WERI-Rb-1 (cell line): ENCODE results near the gene RNF121.

Source experiments
- DNase-seq: peaks from one replicate; pipeline ENCODE4 v3.0.0-alpha.2; 2020
- H3K27ac ChIP-seq: fragments of 250-450 bp; sonication (Bioruptor Pico); 2 replicates; pipeline ENCODE4 v1.5.1; 2020; ENCODE audit warnings: mild to moderate bottlenecking, moderate library complexity
- H3K27me3 ChIP-seq: fragments of 250-450 bp; sonication (Bioruptor Pico); 2 replicates; pipeline ENCODE4 v1.5.1; 2021; ENCODE audit warnings: mild to moderate bottlenecking, low read depth, moderate library complexity; ENCODE audit not compliant: insufficient read depth, severe bottlenecking
- H3K36me3 ChIP-seq: fragments of 250-450 bp; sonication (Bioruptor Pico); 2 replicates; pipeline ENCODE4 v1.5.1; 2020; ENCODE audit warnings: mild to moderate bottlenecking, moderate library complexity
- H3K4me3 ChIP-seq: 2 replicates; pipeline ENCODE4 v1.5.1; 2011; ENCODE audit warnings: low read depth, mild to moderate bottlenecking, control low read depth, low read length
- H3K9me3 ChIP-seq: fragments of 250-450 bp; sonication (Bioruptor Pico); 2 replicates; pipeline ENCODE4 v1.5.1; 2021; ENCODE audit warnings: mild to moderate bottlenecking, moderate library complexity; ENCODE audit not compliant: severe bottlenecking
- CTCF ChIP-seq: IDR thresholded peaks from 2 replicates; pipeline ENCODE4 v1.5.1; 2011; ENCODE audit warnings: low read depth, mild to moderate bottlenecking, control low read depth, inconsistent platforms, low read length

RNF121 gene

GRCh38 chr11:72038491-72038890 is 109.6 kb downstream of the RNF121 start:
- H3K4me3 ChIP-seq: no peak overlapping the region
- DNase-seq: no peak
- H3K27ac ChIP-seq: no peak overlapping the region
- peaks cover 50% of the 10 kb centered on the region for H3K36me3 ChIP-seq
- H3K27me3 ChIP-seq: no peaks in the 10 kb centered on the region
- no peaks in the 10 kb centered on the region for H3K9me3 ChIP-seq
- TF ChIP-seq CTCF: no peak

GRCh38 chr11:72039031-72039855 is 110.4 kb downstream of the RNF121 start:
- no peaks in the 10 kb centered on the region for H3K27me3 ChIP-seq
- H3K36me3 ChIP-seq: peaks cover 42% of the 10 kb centered on the region
- no peak overlapping the region; the same call in none of the 2 replicates for H3K27ac ChIP-seq
- H3K4me3 ChIP-seq: no peak overlapping the region
- H3K9me3 ChIP-seq: no peaks in the 10 kb centered on the region
- no peak for TF ChIP-seq CTCF
- DNase-seq: no peak

- H3K27me3 ChIP-seq: no peaks in the 10 kb centered on the region
- H3K36me3 ChIP-seq: peaks cover 35% of the 10 kb centered on the region
- H3K4me3 ChIP-seq: peak overlapping the region; percentile 37; the same call in 1 of the 2 replicates
- DNase-seq: no peak
- H3K27ac ChIP-seq: no peak overlapping the region; the same call in 1 of the 2 replicates
- no peak for TF ChIP-seq CTCF
- no peaks in the 10 kb centered on the region for H3K9me3 ChIP-seq
Observed at GRCh38 chr11:72039856-72040401, 111.1 kb downstream of the RNF121 start.

- DNase-seq: peak; percentile 79
- Histone ChIP-seq H3K9me3 (no peaks in the 10 kb centered on the region), H3K27me3 (no peaks in the 10 kb centered on the region), H3K27ac (peak overlapping the region; percentile 79), H3K36me3 (peaks cover 35% of the 10 kb centered on the region), H3K4me3 (peak overlapping the region; percentile 37)
- TF ChIP-seq CTCF: no peak
Observed at GRCh38 chr11:72040491-72041363, 111.9 kb downstream of the RNF121 start.

- Histone ChIP-seq H3K9me3 (no peaks in the 10 kb centered on the region), H3K27me3 (no peaks in the 10 kb centered on the region), H3K4me3 (peak overlapping the region; percentile 37), H3K27ac (peak overlapping the region; percentile 79), H3K36me3 (peaks cover 36% of the 10 kb centered on the region)
- no peak for TF ChIP-seq CTCF
- peak; percentile 57 for DNase-seq
Observed at GRCh38 chr11:72041364-72042063, 112.7 kb downstream of the RNF121 start.
